GM18907 (cell line): Measurements from ENCODE around the gene BTBD9.

Source experiments
- ATAC-seq: cut with Tn5 transposase; IDR thresholded peaks from one replicate; pipeline ENCODE4 v1.9.1; 2021; ENCODE audit warnings: mild to moderate bottlenecking, moderate library complexity; ENCODE audit not compliant: unreplicated experiment

The BTBD9 gene

GRCh38 chr6:38171997-38172738, 467.6 kb downstream of the BTBD9 start:
- ATAC-seq: no peak

GRCh38 chr6:38170666-38171355, 468.9 kb downstream of the BTBD9 start:
- ATAC-seq: no peak

GRCh38 chr6:38169977-38170526, 469.7 kb downstream of the BTBD9 start:
- ATAC-seq: no peak

- ATAC-seq: no peak
These were observed 470.3 kb downstream of the BTBD9 start for GRCh38 chr6:38169221-38169976.

- ATAC-seq: no peak
These were observed 471.0 kb downstream of the BTBD9 start for GRCh38 chr6:38168699-38169098.

- no peak for ATAC-seq
These were observed 471.6 kb downstream of the BTBD9 start for GRCh38 chr6:38168126-38168525.

- no peak for ATAC-seq
These were observed 472.1 kb downstream of the BTBD9 start for GRCh38 chr6:38167598-38167997.

- no peak for ATAC-seq
These were observed 473.1 kb downstream of the BTBD9 start for GRCh38 chr6:38166411-38167240.

- no peak for ATAC-seq
These were observed 475.0 kb downstream of the BTBD9 start for GRCh38 chr6:38164671-38165108.

GRCh38 chr6:38164131-38164481, 475.6 kb downstream of the BTBD9 start:
- no peak for ATAC-seq

GRCh38 chr6:38163186-38164130, 476.3 kb downstream of the BTBD9 start:
- ATAC-seq: no peak

GRCh38 chr6:38162493-38163185, 477.1 kb downstream of the BTBD9 start:
- ATAC-seq: no peak

- ATAC-seq: no peak
These were observed 477.8 kb downstream of the BTBD9 start for GRCh38 chr6:38161754-38162492.

- ATAC-seq: no peak
These were observed 478.4 kb downstream of the BTBD9 start for GRCh38 chr6:38161331-38161730.

- ATAC-seq: no peak
These were observed 478.9 kb downstream of the BTBD9 start for GRCh38 chr6:38160831-38161230.

- no peak for ATAC-seq
These were observed 480.1 kb downstream of the BTBD9 start for GRCh38 chr6:38159596-38159995.

- no peak for ATAC-seq
These were observed 480.9 kb downstream of the BTBD9 start for GRCh38 chr6:38158762-38159350.

GRCh38 chr6:38157905-38158304, 481.8 kb downstream of the BTBD9 start:
- ATAC-seq: no peak
